Retinal pigment epithelial cell (primary cell): Measurements from ENCODE around the gene C1orf141.

Source experiments
- DNase-seq: peaks from one replicate; pipeline ENCODE4 v3.0.0-alpha.2; 2010; ENCODE audit warnings: low read depth
- H3K4me3 ChIP-seq: 2 replicates; pipeline ENCODE4 v1.5.1; 2011; ENCODE audit warnings: mild to moderate bottlenecking, low read length, control low read depth, moderate library complexity
- CTCF ChIP-seq: conservative IDR thresholded peaks from 2 replicates; pipeline ENCODE4 v1.5.1; 2011; ENCODE audit warnings: low read depth, low read length, control low read depth, inconsistent platforms

Gene C1orf141

GRCh38 chr1:67169932-67170331 lies 35.2 kb upstream of the C1orf141 start:
- TF ChIP-seq CTCF = no peak
- H3K4me3 ChIP-seq = no peak overlapping the region
- DNase-seq = no peak

GRCh38 chr1:67169496-67169895 lies 34.7 kb upstream of the C1orf141 start:
- H3K4me3 ChIP-seq = no peak overlapping the region
- no peak for DNase-seq
- no peak for TF ChIP-seq CTCF

GRCh38 chr1:67166196-67166595 lies 31.4 kb upstream of the C1orf141 start, which contains the start of gene IL23R:
IL23R (plus strand) TSS chr1:67166454; CDS start chr1:67168121, 1,667 bp downstream.
- no peak for TF ChIP-seq CTCF
- H3K4me3 ChIP-seq = no peak within 1 kb of the TSS
- no peak for DNase-seq

- no peak for DNase-seq
- TF ChIP-seq CTCF = no peak
- no peak overlapping the region for H3K4me3 ChIP-seq
Observed at GRCh38 chr1:67165468-67166041, 30.8 kb upstream of the C1orf141 start.

GRCh38 chr1:67162954-67163353 lies 28.2 kb upstream of the C1orf141 start:
- no peak overlapping the region for H3K4me3 ChIP-seq
- DNase-seq = no peak
- TF ChIP-seq CTCF = no peak

- no peak for TF ChIP-seq CTCF
- no peak for DNase-seq
- H3K4me3 ChIP-seq = no peak overlapping the region
Observed at GRCh38 chr1:67159233-67159632, 24.5 kb upstream of the C1orf141 start.

GRCh38 chr1:67158401-67158800 lies 23.6 kb upstream of the C1orf141 start:
- TF ChIP-seq CTCF = no peak
- no peak for DNase-seq
- no peak overlapping the region for H3K4me3 ChIP-seq
